Measurements from ENCODE around the gene LRRC61.

Gene LRRC61

GRCh38 chr7:150371996-150372270, 48.8 kb downstream of the LRRC61 start:
- Histone ChIP-seq H3K36me3 (ENCODE audit: insufficient read depth, low read length) (peaks cover 7% of the 10 kb centered on the region; the same call in 1 of the 2 replicates), H3K9me3 (ENCODE audit: control insufficient read depth, insufficient read depth, low read length) (no peaks in the 10 kb centered on the region), H3K4me1 (ENCODE audit: insufficient read depth, low read length) (peaks cover 36% of the 10 kb centered on the region), H3K9ac (ENCODE audit: low read depth, low read length) (no peak overlapping the region)

DNA sequence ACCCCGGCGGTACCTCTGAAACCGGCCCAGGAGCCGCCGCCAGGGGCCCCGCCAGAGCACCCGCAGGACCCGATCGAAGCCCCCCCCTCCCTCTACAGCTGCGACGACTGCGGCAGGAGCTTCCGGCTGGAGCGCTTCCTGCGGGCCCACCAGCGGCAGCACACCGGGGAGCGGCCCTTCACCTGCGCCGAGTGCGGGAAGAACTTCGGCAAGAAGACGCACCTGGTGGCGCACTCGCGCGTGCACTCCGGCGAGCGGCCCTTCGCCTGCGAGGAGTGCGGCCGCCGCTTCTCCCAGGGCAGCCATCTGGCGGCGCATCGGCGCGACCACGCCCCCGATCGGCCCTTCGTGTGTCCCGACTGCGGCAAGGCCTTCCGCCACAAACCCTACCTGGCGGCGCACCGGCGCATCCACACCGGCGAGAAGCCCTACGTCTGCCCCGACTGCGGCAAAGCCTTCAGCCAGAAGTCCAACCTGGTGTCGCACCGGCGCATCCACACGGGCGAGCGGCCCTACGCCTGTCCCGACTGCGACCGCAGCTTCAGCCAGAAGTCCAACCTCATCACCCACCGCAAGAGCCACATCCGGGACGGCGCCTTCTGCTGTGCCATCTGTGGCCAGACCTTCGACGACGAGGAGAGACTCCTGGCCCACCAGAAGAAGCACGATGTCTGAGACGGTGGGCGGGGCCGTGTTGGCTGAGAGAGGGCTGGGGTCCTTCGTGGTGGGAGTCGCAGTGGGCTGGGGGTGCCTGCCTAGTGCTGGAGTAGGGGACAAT, 49.3 kb downstream of the LRRC61 start:
- H3K36me3 ChIP-seq (ENCODE audit: insufficient read depth, low read length), result peaks cover 7% of the 10 kb centered on the region; the same call in 1 of the 2 replicates
- H3K9ac ChIP-seq (ENCODE audit: low read depth, low read length), result no peak overlapping the region
- peaks cover 41% of the 10 kb centered on the region for H3K4me1 ChIP-seq (ENCODE audit: insufficient read depth, low read length)

DNA sequence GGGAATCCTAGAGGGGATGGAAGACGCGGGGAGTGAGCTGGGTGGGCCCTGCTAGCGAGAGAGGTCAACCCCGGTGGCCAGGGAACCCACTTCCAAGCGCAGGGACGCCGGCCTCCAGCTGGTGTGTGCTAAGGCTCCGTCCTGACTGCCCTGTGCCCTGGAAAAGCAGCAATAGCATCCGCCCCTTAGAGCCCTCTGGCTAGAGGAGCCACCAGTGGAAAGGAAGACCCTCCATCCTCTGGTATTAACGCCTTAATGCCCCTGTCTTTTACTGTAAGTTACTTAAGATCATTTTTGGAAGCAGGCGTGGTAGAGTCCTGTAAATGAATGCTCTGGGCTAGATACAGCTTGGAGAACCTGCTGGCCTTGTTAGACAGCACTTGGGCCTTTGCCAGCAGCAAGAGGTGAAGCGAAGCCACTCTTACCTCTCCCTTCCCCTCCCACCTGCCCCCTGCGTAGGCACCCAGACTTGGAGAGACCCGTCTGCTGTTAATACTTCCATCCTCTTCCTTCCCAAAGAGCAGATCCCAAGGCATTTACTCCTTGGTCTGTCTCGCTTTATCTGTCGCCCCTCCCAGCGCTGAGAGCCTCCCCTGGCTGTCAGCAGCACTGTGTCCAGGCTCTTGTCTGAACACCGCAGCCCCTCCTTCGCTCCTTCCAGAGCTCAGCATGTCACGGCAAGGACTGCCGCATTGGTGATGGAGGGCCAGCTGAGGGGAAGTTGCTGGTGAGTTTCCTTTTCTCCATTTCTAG, 50.1 kb downstream of the LRRC61 start:
- Histone ChIP-seq H3K36me3 (ENCODE audit: insufficient read depth, low read length) (peaks cover 7% of the 10 kb centered on the region; the same call in 1 of the 2 replicates), H3K9me3 (ENCODE audit: control insufficient read depth, insufficient read depth, low read length) (no peaks in the 10 kb centered on the region), H3K4me1 (ENCODE audit: insufficient read depth, low read length) (peaks cover 47% of the 10 kb centered on the region), H3K9ac (ENCODE audit: low read depth, low read length) (no peak overlapping the region)

More for the DNA sequence above, 49.3 kb downstream of the LRRC61 start:
- H3K9me3 ChIP-seq (ENCODE audit: control insufficient read depth, insufficient read depth, low read length), result no peaks in the 10 kb centered on the region

- no peaks in the 10 kb centered on the region for H3K9me3 ChIP-seq (ENCODE audit: control insufficient read depth, insufficient read depth, low read length)
- H3K4me1 ChIP-seq (ENCODE audit: insufficient read depth, low read length), result peaks cover 47% of the 10 kb centered on the region
- peaks cover 7% of the 10 kb centered on the region; the same call in 1 of the 2 replicates for H3K36me3 ChIP-seq (ENCODE audit: insufficient read depth, low read length)
- no peak overlapping the region for H3K9ac ChIP-seq (ENCODE audit: low read depth, low read length)
These were observed 50.9 kb downstream of the LRRC61 start for GRCh38 chr7:150374026-150374425.

GRCh38 chr7:150374472-150374871, 51.3 kb downstream of the LRRC61 start:
- no peaks in the 10 kb centered on the region for H3K9me3 ChIP-seq (ENCODE audit: control insufficient read depth, insufficient read depth, low read length)
- H3K4me1 ChIP-seq (ENCODE audit: insufficient read depth, low read length), result peaks cover 47% of the 10 kb centered on the region
- peaks cover 7% of the 10 kb centered on the region; the same call in 1 of the 2 replicates for H3K36me3 ChIP-seq (ENCODE audit: insufficient read depth, low read length)
- no peak overlapping the region for H3K9ac ChIP-seq (ENCODE audit: low read depth, low read length)

GRCh38 chr7:150375662-150376521, 52.7 kb downstream of the LRRC61 start:
- Histone ChIP-seq H3K9me3 (ENCODE audit: control insufficient read depth, insufficient read depth, low read length) (no peaks in the 10 kb centered on the region), H3K4me1 (ENCODE audit: insufficient read depth, low read length) (peaks cover 43% of the 10 kb centered on the region), H3K9ac (ENCODE audit: low read depth, low read length) (no peak overlapping the region), H3K36me3 (ENCODE audit: insufficient read depth, low read length) (peaks cover 2% of the 10 kb centered on the region; the same call in 1 of the 2 replicates)

DNA sequence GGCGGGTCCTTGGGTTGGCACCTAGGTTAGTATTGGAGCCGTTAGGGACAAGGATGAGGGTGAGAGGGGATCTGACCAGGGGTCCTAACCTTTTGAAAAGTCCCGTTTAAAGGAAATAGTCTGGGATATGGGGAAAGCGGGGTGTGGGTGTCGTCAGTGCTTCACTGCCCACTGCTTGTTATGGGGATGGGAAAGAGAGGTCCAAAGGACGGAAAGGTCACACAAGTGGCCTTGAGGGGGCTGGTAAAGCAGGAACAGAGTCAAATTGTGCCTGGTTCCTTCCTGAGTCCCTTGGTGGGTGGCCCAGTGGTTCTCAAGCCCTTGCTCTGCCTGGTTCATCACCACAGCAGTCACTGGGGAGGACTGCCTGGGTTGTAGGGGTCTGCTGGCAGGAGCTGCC, 53.4 kb downstream of the LRRC61 start:
- Histone ChIP-seq H3K36me3 (ENCODE audit: insufficient read depth, low read length) (no peaks in the 10 kb centered on the region), H3K9me3 (ENCODE audit: control insufficient read depth, insufficient read depth, low read length) (no peaks in the 10 kb centered on the region), H3K9ac (ENCODE audit: low read depth, low read length) (no peak overlapping the region), H3K4me1 (ENCODE audit: insufficient read depth, low read length) (peaks cover 44% of the 10 kb centered on the region)

DNA sequence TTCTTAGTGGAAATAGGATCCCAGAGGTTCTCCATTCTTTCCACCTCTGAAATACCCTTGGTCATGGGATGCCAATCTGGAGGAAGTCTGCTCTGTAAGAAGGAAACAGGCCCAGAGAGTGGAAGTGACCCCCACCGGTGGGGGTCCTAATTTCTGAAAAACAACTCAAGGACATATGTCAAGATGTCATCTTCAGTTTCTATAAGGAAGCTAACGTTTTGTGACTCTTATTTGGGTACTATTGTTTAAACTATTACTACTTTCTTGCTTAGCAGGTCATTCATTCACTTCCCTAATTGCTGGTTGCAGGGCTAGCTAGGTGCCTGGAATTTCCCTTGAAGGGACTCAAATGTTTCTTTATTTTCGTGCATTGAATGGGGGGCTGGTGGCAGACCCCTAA, 54.0 kb downstream of the LRRC61 start:
- no peaks in the 10 kb centered on the region for H3K9me3 ChIP-seq (ENCODE audit: control insufficient read depth, insufficient read depth, low read length)

DNA sequence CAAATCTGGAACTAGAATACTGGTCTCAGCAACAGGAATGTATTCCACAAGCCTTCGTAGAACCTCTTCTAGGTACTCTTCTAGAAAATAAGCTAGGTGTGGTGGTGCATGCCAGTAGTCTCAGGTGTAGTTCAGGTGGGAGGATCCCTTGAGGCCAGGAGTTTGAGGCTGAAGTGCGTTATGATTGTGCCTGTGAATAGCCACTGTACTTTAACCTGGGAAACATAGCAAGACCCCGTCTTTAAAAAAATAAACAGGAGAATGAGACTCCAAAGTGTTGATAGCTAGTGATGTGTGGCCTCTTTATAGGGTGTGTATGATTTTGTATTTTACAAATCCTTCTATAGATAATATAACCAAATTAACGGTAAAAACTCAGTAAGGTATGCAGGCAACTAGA, 54.5 kb downstream of the LRRC61 start:
- H3K9ac ChIP-seq (ENCODE audit: low read depth, low read length), result peak overlapping the region; percentile 77; the same call in 1 of the 2 replicates
- no peaks in the 10 kb centered on the region for H3K36me3 ChIP-seq (ENCODE audit: insufficient read depth, low read length)
- no peaks in the 10 kb centered on the region for H3K9me3 ChIP-seq (ENCODE audit: control insufficient read depth, insufficient read depth, low read length)
- H3K4me1 ChIP-seq (ENCODE audit: insufficient read depth, low read length), result peaks cover 51% of the 10 kb centered on the region

More for the DNA sequence above, 54.0 kb downstream of the LRRC61 start:
- Histone ChIP-seq H3K9ac (ENCODE audit: low read depth, low read length) (no peak overlapping the region), H3K4me1 (ENCODE audit: insufficient read depth, low read length) (peaks cover 46% of the 10 kb centered on the region), H3K36me3 (ENCODE audit: insufficient read depth, low read length) (no peaks in the 10 kb centered on the region)

DNA sequence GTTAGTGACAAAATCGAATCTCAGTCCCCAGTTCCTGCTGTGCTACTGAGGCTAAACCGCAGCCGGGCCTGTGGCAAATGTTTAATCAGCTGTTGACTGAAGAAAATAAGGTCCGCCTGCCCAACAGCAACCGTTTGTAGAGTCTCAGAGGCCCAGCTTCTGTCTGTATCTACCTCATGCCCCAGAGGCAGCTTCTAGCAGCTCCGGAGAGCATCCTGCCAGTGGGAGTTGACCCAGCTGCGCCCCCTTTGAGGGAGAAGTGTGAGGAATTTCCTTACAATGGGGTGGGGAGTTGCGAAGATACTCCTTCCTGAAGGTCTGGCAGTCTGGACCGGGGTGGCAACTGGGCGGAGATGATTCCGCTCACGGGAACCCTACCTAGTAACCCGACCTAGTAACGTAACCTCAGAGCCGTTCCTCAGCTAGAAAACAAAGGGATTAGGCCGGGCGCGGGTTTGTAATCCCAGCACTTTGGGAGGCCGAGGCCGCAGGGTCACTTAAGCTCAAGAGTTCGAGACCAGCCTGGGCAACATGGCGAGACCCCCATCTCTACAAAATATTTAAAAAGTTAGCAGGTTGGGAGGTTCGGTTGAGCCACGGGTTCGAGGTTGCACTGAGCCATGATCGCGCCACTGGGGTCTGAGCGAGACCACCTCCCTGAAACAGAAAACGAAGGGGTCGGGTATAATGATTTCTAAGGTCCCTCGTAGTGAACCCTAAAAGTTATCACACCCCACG, 55.1 kb downstream of the LRRC61 start:
- H3K9me3 ChIP-seq (ENCODE audit: control insufficient read depth, insufficient read depth, low read length), result no peaks in the 10 kb centered on the region
- peaks cover 54% of the 10 kb centered on the region for H3K4me1 ChIP-seq (ENCODE audit: insufficient read depth, low read length)
- H3K36me3 ChIP-seq (ENCODE audit: insufficient read depth, low read length), result no peaks in the 10 kb centered on the region
- H3K9ac ChIP-seq (ENCODE audit: low read depth, low read length), result peak overlapping the region; percentile 77

GRCh38 chr7:150378853-150379440, 55.8 kb downstream of the LRRC61 start, which contains the start of gene ZNF775:
Gene ZNF775, plus strand, starts transcription at chr7:150379330. Its CDS starts 9,141 bp downstream, at chr7:150388471.
- no peaks in the 10 kb centered on the region for H3K36me3 ChIP-seq (ENCODE audit: insufficient read depth, low read length)
- no peaks in the 10 kb centered on the region for H3K9me3 ChIP-seq (ENCODE audit: control insufficient read depth, insufficient read depth, low read length)
- H3K9ac ChIP-seq (ENCODE audit: low read depth, low read length), result peak within 1 kb of the TSS; percentile 77
- H3K4me1 ChIP-seq (ENCODE audit: insufficient read depth, low read length), result peaks cover 51% of the 10 kb centered on the region

GRCh38 chr7:150379441-150380379, 56.6 kb downstream of the LRRC61 start:
- Histone ChIP-seq H3K9ac (ENCODE audit: low read depth, low read length) (peak overlapping the region; percentile 66), H3K9me3 (ENCODE audit: control insufficient read depth, insufficient read depth, low read length) (no peaks in the 10 kb centered on the region), H3K4me1 (ENCODE audit: insufficient read depth, low read length) (peaks cover 53% of the 10 kb centered on the region), H3K36me3 (ENCODE audit: insufficient read depth, low read length) (no peaks in the 10 kb centered on the region)
